ENCODE measurements around the gene CCDC183.

The CCDC183 gene

DNA sequence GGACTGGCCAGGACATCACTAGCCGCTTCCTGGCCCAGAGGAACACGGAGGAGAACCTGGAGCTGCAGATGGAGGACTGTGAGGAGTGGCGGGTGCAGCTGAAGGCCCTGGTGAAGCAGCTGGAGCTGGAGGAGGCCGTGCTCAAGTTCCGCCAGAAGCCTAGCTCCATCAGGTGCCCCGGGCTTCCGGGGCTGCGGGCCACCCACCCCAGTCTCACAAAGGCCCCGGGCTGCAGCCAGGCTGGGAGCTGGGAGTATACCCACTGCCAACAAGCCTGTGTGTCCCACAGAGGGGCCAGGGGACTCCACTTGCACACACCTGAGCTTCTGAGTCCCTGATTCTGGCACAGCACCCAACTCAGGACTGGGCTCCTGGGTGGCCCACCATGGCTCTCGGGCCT, 9.9 kb downstream of the CCDC183 start:
- Histone ChIP-seq H3K4me3 (ENCODE audit: insufficient read length, low read depth) (no peak overlapping the region), H3K9me3 (ENCODE audit: insufficient read depth, low read length) (no peaks in the 10 kb centered on the region), H3K27me3 (ENCODE audit: insufficient read depth, insufficient read length) (peaks cover 5% of the 10 kb centered on the region), H3K4me1 (ENCODE audit: insufficient read depth, insufficient read length) (peaks cover 6% of the 10 kb centered on the region), H3K9ac (ENCODE audit: insufficient read length, low read depth) (peak overlapping the region; percentile 92), H3K36me3 (ENCODE audit: insufficient read depth, insufficient read length, low read length) (peaks cover 56% of the 10 kb centered on the region)
- TF ChIP-seq SUZ12 (IDR thresholded peaks at IDR 0.05; ENCODE audit: extremely low read depth, insufficient read depth, insufficient read length) = no peak
- no peak for TF ChIP-seq ZNF274 (IDR thresholded peaks at IDR 0.05; ENCODE audit: low read depth, low read length)
- DNase-seq (ENCODE audit: low read depth, low spot score) = no peak

- TF ChIP-seq YY1 (IDR thresholded peaks at IDR 0.05; ENCODE audit: insufficient read depth, insufficient read length) (no peak), ZNF274 (IDR thresholded peaks at IDR 0.05; ENCODE audit: low read depth, low read length) (no peak), SUZ12 (IDR thresholded peaks at IDR 0.05; ENCODE audit: extremely low read depth, insufficient read depth, insufficient read length) (no peak)
These were observed 10.6 kb downstream of the CCDC183 start for GRCh38 chr9:136806631-136807201.

DNA sequence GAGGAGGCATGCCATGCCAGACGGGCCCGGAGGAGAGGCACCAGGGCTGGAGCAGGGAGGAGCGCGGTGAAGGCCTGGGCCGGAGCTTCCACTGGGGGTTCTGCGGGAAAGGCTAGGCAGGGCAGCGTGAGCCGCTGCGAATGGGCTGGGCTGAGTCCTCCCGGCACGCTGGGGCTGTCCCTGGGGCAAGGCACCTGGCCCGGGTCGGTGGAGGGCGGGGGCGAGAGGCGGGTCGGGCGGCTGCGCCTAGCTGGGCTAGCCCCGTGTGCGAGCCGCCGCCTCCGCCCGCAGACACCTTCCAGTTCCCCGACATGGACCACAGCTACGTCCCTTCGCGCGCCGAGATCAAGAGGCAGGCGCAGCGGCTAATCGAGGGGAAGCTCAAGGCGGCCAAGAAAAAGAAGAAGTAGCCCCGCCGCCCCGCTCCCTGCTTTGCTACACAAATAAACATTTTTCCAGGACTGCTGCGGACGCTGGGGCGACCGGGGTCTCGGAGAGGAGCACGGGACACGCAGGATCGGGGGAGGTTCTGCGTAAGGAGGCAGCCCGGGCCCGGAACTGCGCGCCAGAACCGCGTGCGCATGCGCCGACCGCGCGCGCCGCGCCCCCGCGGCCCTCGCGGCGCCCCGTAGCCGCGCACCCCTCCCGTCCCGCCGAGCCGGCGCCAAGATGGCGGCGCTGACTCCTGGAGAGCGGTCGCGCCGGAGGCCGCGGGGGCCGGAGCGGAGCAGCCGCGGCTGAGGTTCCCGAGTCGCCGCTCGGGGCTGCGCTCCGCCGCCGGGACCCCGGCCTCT, 11.3 kb downstream of the CCDC183 start, which contains the start of gene RABL6:
Gene RABL6, plus strand, starts transcription at position 668 of the 794 bp plus-strand sequence. CDS start 249 bp downstream, outside the sequence.
- Histone ChIP-seq H3K9ac (ENCODE audit: insufficient read length, low read depth) (peak within 1 kb of the TSS; percentile 99), H3K4me3 (ENCODE audit: insufficient read length, low read depth) (peak within 1 kb of the TSS; percentile 80), H3K9me3 (ENCODE audit: insufficient read depth, low read length) (no peaks in the 10 kb centered on the region), H3K27me3 (ENCODE audit: insufficient read depth, insufficient read length) (no peaks in the 10 kb centered on the region), H3K4me1 (ENCODE audit: insufficient read depth, insufficient read length) (peaks cover 6% of the 10 kb centered on the region), H3K36me3 (ENCODE audit: insufficient read depth, insufficient read length, low read length) (peaks cover 68% of the 10 kb centered on the region)
- TF ChIP-seq YY1 (IDR thresholded peaks at IDR 0.05; ENCODE audit: insufficient read depth, insufficient read length) (peak; percentile 81), ZNF274 (IDR thresholded peaks at IDR 0.05; ENCODE audit: low read depth, low read length) (no peak)
- DNase-seq (ENCODE audit: low read depth, low spot score) = no peak

More at GRCh38 chr9:136806631-136807201, 10.6 kb downstream of the CCDC183 start:
- no peaks in the 10 kb centered on the region for H3K9me3 ChIP-seq (ENCODE audit: insufficient read depth, low read length)
- peaks cover 61% of the 10 kb centered on the region for H3K36me3 ChIP-seq (ENCODE audit: insufficient read depth, insufficient read length, low read length)
- H3K9ac ChIP-seq (ENCODE audit: insufficient read length, low read depth) = peak overlapping the region; percentile 92
- no peak for DNase-seq (ENCODE audit: low read depth, low spot score)
- peaks cover 5% of the 10 kb centered on the region for H3K27me3 ChIP-seq (ENCODE audit: insufficient read depth, insufficient read length)
- H3K4me1 ChIP-seq (ENCODE audit: insufficient read depth, insufficient read length) = peaks cover 6% of the 10 kb centered on the region
- H3K4me3 ChIP-seq (ENCODE audit: insufficient read length, low read depth) = peak overlapping the region; percentile 80

GRCh38 chr9:136808075-136808805, 12.1 kb downstream of the CCDC183 start:
- Histone ChIP-seq H3K9me3 (ENCODE audit: insufficient read depth, low read length) (no peaks in the 10 kb centered on the region), H3K4me3 (ENCODE audit: insufficient read length, low read depth) (peak overlapping the region; percentile 80), H3K9ac (ENCODE audit: insufficient read length, low read depth) (peak overlapping the region; percentile 99), H3K4me1 (ENCODE audit: insufficient read depth, insufficient read length) (peaks cover 9% of the 10 kb centered on the region), H3K27me3 (ENCODE audit: insufficient read depth, insufficient read length) (no peaks in the 10 kb centered on the region), H3K36me3 (ENCODE audit: insufficient read depth, insufficient read length, low read length) (peaks cover 76% of the 10 kb centered on the region)
- TF ChIP-seq SUZ12 (IDR thresholded peaks at IDR 0.05; ENCODE audit: extremely low read depth, insufficient read depth, insufficient read length) (no peak), ZNF274 (IDR thresholded peaks at IDR 0.05; ENCODE audit: low read depth, low read length) (no peak), YY1 (IDR thresholded peaks at IDR 0.05; ENCODE audit: insufficient read depth, insufficient read length) (no peak)
- DNase-seq (ENCODE audit: low read depth, low spot score) = no peak

GRCh38 chr9:136808806-136809158, 12.6 kb downstream of the CCDC183 start:
- Histone ChIP-seq H3K27me3 (ENCODE audit: insufficient read depth, insufficient read length) (no peaks in the 10 kb centered on the region), H3K9ac (ENCODE audit: insufficient read length, low read depth) (peak overlapping the region; percentile 99), H3K36me3 (ENCODE audit: insufficient read depth, insufficient read length, low read length) (peaks cover 74% of the 10 kb centered on the region), H3K4me1 (ENCODE audit: insufficient read depth, insufficient read length) (peaks cover 9% of the 10 kb centered on the region), H3K9me3 (ENCODE audit: insufficient read depth, low read length) (no peaks in the 10 kb centered on the region), H3K4me3 (ENCODE audit: insufficient read length, low read depth) (peak overlapping the region; percentile 80)
- DNase-seq (ENCODE audit: low read depth, low spot score) = no peak
- TF ChIP-seq ZNF274 (IDR thresholded peaks at IDR 0.05; ENCODE audit: low read depth, low read length) (no peak), YY1 (IDR thresholded peaks at IDR 0.05; ENCODE audit: insufficient read depth, insufficient read length) (no peak), SUZ12 (IDR thresholded peaks at IDR 0.05; ENCODE audit: extremely low read depth, insufficient read depth, insufficient read length) (no peak)

DNA sequence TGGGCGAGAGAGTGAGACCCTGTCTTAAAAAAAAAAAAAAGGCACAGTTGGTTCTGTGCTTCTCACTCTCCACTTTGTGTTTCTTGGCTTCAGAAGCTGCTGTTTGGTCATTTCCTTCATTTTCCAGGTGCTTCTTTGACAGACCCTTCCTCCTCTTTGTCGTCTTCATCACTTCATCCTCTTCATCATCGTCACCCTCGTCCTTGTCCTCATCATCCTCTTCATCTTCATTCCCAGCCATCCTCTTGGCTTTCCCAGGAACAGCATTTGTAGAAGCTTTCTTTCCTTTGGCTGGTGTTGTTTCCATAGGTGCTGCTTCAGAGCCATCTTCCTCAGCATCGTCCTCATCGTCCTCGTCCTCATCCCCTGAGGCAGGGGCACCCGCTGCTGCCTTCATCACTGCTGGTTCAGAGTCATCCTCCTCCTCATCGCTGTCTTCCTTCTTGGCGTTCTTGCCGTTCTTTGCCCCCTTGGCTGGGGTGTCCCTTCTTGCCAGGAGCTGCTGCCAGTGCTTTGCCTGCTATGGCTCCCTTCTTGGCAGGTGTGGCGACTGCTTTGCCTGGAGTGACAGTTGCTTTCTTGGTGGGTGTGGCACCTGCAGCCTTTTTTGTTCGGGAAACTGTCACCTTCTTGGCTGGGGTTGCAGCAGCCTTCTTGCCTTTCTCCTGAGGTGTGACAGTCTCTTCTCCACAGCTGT, 18.7 kb downstream of the CCDC183 start:
- no peak for DNase-seq (ENCODE audit: low read depth, low spot score)
- no peaks in the 10 kb centered on the region for H3K9me3 ChIP-seq (ENCODE audit: insufficient read depth, low read length)
- no peaks in the 10 kb centered on the region for H3K27me3 ChIP-seq (ENCODE audit: insufficient read depth, insufficient read length)

More for the DNA sequence above, 18.7 kb downstream of the CCDC183 start:
- H3K4me3 ChIP-seq (ENCODE audit: insufficient read length, low read depth) = no peak overlapping the region
- H3K9ac ChIP-seq (ENCODE audit: insufficient read length, low read depth) = no peak overlapping the region
- H3K4me1 ChIP-seq (ENCODE audit: insufficient read depth, insufficient read length) = peaks cover 3% of the 10 kb centered on the region
- TF ChIP-seq ZNF274 (IDR thresholded peaks at IDR 0.05; ENCODE audit: low read depth, low read length) = no peak
- no peak for TF ChIP-seq YY1 (IDR thresholded peaks at IDR 0.05; ENCODE audit: insufficient read depth, insufficient read length)
- no peak for TF ChIP-seq SUZ12 (IDR thresholded peaks at IDR 0.05; ENCODE audit: extremely low read depth, insufficient read depth, insufficient read length)
- peaks cover 71% of the 10 kb centered on the region for H3K36me3 ChIP-seq (ENCODE audit: insufficient read depth, insufficient read length, low read length)
